ENCODE results near the gene NPB.

Gene NPB

GRCh38 chr17:81902023-81902652, at the start of gene NPB:
NPB (plus strand) TSS chr17:81902238; CDS start chr17:81902278, 40 bp downstream.
- peak; percentile 54 for DNase-seq

DNA sequence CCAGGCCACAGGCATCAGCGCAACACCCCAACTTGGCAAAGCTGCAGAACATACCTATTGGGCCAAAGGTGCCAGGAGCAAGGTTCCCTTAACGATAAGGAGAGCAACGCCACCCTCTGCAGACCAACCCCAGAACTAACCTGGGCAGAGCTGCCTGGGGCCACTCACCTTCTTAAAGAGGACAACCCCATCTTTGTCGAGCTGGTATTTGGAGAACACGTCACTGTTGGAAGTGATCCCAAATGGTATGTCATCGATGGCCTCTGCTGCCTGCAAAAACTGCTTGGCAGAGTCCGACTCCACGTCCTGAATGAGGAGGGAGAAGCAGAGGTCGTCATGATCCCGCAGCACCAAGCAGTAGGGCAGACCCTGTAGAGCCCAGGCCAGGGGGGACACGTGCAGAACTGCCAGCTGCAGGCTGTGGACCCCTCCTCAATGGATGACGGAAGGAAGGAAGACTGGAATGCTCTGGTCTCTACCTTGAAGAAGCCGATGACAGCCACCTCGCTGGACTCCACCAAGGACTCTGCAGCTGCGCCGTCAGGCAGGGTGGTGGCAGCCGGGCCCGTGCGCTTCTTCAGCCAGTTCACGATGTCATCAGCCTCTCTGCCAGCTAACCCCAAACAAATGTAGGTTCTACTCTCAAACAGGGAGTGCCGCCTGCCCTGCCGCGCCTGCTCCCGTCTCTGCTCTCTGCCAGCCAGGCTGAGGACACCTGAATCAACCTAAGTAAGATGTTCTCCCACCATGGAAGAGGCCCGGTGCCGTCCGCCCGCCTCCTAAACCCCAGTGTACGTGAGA, 46.9 kb upstream of the NPB start:
- DNase-seq = no peak

DNA sequence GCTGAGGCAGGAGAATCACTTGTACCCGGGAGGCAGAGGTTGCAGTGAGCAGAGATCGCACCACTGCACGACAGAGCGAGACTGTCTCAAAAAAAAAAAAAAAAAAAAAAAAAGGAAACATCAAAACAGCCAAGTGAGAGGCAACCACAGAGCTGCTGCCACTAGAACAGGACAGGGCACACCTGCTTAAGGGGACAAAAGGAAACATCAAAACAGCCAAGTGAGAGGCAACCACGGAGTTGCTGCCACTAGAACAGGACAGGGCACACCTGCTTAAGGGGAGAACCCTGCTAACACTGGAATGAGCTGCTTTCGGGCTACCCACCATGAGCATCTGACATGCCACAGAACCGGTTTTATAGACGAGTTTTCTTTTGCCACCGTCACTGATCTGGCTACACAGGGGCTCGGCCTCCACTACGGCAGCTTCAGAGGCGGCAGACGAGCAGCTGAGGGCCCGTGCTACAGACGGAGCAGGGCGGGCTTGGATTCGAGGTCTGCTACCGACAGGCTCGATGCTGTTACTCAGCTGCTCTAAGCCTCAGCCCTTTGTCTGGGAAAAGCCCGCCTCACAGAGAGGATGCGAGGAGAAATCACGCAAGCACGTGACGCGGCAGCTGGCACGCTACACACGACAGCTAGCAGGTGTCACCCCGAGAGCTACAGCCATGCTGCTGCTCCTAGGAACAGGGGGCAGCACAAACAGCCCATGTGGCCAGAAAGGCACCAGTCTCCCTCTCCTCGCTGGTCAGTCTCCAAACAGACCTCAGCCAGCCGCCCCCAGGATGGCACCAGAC, 43.7 kb upstream of the NPB start:
- DNase-seq = no peak

GRCh38 chr17:81858967-81859905, 42.8 kb upstream of the NPB start:
- no peak for DNase-seq

GRCh38 chr17:81859906-81860755, 41.9 kb upstream of the NPB start, which contains the start of gene P4HB:
P4HB (minus strand) TSS chr17:81860535; CDS start chr17:81860471, 64 bp downstream.
- DNase-seq = no peak

DNA sequence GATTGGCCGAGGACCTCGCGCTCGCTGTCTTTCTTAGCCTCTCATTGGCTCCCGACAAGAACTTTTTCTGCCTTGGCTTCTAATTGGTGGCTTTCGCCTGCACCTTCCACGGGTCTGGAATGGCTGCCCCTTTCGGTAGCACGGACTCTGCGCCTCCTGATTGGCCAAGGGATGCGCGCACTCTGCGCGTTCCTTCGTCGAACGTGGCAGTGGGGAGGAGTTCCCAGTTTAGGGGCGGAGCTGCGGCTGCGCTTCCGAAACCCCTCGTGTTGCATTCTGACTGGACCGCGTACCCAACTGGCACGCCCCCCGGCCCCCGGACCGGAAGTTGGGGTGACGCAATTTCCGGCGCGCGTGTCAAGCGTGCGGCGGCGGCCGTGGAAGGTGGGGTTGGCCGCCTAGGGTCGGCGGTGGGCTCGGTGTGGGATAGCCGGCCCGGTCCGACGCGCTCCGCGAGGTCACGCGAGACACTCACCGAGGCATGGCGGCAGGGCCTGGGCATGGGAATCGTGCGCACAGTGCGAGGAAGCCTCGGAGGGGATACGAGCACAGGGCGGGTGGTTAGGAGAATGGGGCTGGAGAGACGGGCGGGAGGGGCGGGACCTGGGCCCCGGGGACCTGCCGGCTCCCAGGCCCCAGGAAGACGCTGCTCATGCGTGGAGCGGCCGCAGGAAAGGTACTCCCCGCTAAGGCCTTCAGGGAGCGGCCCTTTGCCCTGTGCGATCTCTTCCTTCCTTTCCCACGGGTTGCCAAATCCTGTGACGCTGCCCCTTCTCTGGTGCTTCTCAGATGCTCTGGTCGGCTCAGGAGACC, 41.1 kb upstream of the NPB start:
- peak; percentile 100 for DNase-seq

- no peak for DNase-seq
Observed at GRCh38 chr17:81863123-81863675, 38.8 kb upstream of the NPB start.

DNA sequence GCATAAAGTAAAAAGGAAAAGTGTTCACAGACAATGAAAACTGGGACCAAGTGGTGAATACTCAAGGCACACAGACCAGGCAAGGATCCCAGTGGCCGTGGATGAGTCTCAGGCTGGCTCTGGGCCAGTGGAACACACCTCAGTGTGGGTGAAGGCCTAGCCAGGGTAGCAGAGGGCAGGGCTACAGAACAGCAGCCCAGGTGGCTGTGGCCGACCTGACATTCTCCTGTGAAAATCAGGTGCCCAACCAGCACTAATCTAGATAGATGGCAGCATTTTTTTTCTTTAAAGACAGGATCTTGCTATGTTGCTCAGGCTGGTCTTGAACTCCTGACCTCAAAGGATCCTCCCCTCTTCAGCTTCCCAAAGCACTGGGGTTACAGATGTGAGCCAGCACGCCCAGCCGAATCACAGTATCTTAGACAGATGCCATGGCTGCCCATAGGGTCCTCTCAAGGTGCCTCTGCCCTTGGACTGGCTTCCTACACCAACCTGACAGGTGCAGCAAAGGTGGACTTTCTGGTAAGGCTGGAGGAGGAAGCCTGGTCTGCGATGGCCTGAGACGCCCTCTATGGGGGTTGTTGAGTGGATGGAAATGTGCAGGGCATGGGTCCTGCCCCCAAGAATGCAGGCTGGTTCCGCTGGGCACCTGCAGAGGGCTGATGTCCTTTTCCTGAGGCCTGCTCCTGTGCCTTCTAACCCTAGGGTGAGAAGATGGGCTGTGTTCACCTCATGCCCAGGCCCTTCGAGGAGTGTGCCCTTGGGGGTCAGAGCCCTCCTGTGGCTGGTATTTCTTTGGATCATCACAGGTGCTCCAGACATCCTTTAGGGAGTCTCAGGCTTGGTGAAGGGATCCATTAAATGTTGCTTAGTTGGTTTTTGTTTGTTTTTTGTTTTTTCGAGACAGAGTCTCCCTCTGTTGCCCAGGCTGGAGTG, 37.9 kb upstream of the NPB start:
- DNase-seq = peak; percentile 55

DNA sequence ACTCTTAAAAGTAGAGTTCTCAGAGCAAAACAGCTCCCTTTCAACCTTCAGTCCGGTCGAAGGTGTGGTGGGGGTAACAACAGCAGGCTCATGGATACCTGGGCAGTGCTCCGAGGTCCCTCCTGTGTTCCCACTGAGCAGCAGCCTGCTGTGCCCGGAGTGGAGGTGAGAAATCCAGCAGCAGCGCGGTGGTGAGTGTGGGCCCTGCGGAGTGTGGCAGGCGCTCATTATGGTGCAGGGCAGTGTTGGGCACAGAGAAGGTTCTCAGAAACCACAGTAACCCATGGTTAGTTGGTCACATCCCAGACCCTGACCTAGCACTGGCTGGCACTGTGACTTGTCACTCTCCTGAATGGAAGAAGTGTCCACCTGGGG, 36.7 kb upstream of the NPB start:
- DNase-seq = no peak

DNA sequence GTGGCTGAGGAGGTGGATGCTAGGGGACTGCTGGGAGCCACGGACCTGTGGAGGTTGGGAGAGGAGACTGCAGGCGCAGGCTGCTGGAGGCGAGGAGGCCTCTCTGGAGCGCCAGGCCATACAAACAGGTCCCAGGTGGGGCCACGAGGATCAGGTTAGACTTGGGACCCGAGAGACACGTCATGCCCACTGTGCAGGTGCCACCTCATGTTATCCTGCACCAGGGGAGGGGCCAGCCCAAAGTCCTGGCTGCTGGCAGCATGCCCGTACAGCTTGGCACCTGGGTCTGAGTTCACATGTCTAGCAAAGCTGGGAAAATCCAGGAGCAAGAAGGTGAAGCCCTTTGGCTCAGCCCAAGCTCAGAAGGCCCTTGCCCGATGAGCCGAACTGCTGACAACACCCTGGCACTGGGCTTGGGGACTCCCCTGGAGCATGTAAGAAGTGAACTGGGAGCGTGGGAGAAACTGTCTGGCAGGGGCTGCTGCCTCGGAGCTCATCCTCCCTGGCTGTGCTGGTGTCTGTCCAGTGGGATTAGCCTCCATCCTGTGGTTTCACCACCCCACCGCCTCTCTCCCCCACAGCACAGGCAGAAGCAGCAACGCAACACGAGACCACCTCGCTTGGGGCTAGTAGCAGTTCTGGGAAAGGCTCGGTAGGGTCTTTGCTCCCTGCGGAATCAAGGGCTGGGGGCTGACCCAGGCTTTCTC, 36.2 kb upstream of the NPB start:
- DNase-seq = peak; percentile 90

GRCh38 chr17:81866440-81867169, 35.4 kb upstream of the NPB start:
- no peak for DNase-seq

DNA sequence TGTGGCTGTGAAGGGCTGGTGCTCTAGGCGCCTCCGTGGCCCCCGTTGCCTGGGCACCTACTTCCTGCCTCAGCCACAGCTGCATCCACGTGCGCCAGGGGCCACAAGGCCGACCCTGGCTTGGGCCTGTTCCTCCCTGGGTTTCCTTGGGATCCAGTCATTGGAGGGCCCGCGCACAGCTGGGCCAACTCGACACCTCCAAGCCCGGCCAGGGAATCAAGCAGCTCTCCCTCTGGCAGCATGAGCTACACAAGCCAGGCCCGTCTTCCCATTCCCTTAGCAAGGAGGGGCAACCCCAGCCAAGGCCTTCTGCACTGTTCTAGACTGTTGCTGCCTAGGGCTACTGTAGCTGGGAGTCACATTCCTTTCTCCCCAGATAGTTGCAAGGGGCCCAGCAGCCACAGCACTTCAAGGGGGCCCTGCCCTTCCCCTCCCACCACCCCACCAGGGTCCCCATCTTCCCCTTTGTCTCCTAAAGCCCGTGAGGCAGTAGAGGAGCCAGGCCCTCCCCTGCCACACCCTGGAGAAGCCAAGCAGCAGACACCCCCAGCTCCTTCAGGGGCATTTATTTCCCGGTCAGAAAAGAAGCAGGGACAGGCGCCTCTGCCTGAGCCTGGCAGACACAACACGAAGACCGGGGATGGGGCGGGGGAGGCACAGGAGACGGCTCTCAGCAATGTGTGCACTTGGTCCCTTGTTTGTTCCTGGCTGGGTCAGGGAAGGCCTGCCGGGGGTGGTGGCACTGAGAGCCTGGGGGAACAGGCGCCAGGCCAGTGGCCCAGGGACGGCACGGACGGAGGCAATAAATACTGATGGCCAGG, 34.7 kb upstream of the NPB start:
- peak; percentile 43 for DNase-seq

GRCh38 chr17:81867991-81868673, 33.9 kb upstream of the NPB start:
- peak; percentile 43 for DNase-seq

GRCh38 chr17:81868674-81869220, 33.3 kb upstream of the NPB start:
- peak; percentile 47 for DNase-seq

GRCh38 chr17:81869221-81870130, 32.6 kb upstream of the NPB start:
- DNase-seq = peak; percentile 45

Measured in RPMI8226 (cell line).